Measurements from ENCODE around the gene L2HGDH.

The L2HGDH gene

DNA sequence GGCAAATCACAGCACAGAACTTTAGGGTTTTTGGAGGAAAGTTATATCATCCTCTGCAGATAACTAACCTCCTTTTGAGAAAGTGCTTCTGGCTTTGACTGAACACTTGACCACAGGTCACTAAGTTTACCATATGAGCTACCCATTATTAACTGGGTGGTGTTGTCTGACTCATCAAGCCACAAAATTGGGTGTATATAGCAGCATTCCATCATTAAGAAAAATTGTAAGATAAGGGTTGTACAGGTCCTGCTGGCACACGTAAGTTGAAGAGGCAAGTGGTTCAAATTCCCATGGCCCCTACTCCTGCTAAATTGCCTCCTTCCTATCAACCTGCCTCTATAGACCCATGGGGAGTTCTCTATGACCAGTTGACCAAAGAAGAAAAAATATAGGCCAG lies 39.5 kb downstream of the L2HGDH start:
- WGBS, 2 donors (ENCODE audit: extremely low coverage in 2 of 2, insufficient read length in 2 of 2, insufficient replicate concordance in 1 of 2) = no CpG with 5 or more reads among the region's 1 CpG
- no peak for DNase-seq (ENCODE audit: low spot score)
- no peak overlapping the region for H2BK15ac ChIP-seq (ENCODE audit: low read length)
- no peaks in the 10 kb centered on the region for H3K79me1 ChIP-seq (ENCODE audit: low read depth, low read length)
- no peak overlapping the region for H3K14ac ChIP-seq (ENCODE audit: low read length)
- H4K91ac ChIP-seq (ENCODE audit: low read depth, low read length, poor library complexity) = no peak overlapping the region
- peaks cover 0 to 31% of the 10 kb centered on the region in 2 donors for H3K36me3 ChIP-seq (replicated peaks in 1 of 2; ENCODE audit: control insufficient read depth in 2 of 2, insufficient read depth in 2 of 2, low read length in 2 of 2)
- no peak overlapping the region for H3K23ac ChIP-seq (ENCODE audit: low read depth, low read length, poor library complexity)
- no peaks in the 10 kb centered on the region for H3K4me1 ChIP-seq (ENCODE audit: control insufficient read depth in 2 of 2, insufficient read depth in 1 of 2, low read depth in 1 of 2, low read length in 2 of 2)
- no peak overlapping the region for H3K4me3 ChIP-seq (ENCODE audit: low read length in 2 of 2)
- H2BK12ac ChIP-seq (ENCODE audit: low read length) = no peak overlapping the region
- no peak overlapping the region for H2AK5ac ChIP-seq (ENCODE audit: low read depth, low read length)
- no peak overlapping the region for H4K8ac ChIP-seq (ENCODE audit: low read depth, low read length)
- no peak overlapping the region for H3K4me2 ChIP-seq (ENCODE audit: insufficient read depth, low read length, poor library complexity, severe bottlenecking)
- H3K9ac ChIP-seq (ENCODE audit: low read depth, low read length, poor library complexity) = no peak overlapping the region
- H3K18ac ChIP-seq (ENCODE audit: low read length) = no peak overlapping the region
- H3K27ac ChIP-seq (replicated peaks; ENCODE audit: low read length) = no peak overlapping the region
- no peaks in the 10 kb centered on the region for H3K9me3 ChIP-seq (replicated peaks in 1 of 2; ENCODE audit: control insufficient read depth in 2 of 2, insufficient read depth in 1 of 2, low read depth in 1 of 2, low read length in 2 of 2)
- no peak overlapping the region for H3K4ac ChIP-seq (ENCODE audit: low read length)
- H2BK120ac ChIP-seq (ENCODE audit: low read depth, low read length) = no peak overlapping the region
- H2AFZ ChIP-seq (ENCODE audit: low read length) = no peak overlapping the region
- H2BK5ac ChIP-seq (ENCODE audit: low read length) = no peak overlapping the region
- no peaks in the 10 kb centered on the region for H3K27me3 ChIP-seq (ENCODE audit: control insufficient read depth in 3 of 3, insufficient read depth in 3 of 3, low read depth in 1 of 3, low read length in 3 of 3)

DNA sequence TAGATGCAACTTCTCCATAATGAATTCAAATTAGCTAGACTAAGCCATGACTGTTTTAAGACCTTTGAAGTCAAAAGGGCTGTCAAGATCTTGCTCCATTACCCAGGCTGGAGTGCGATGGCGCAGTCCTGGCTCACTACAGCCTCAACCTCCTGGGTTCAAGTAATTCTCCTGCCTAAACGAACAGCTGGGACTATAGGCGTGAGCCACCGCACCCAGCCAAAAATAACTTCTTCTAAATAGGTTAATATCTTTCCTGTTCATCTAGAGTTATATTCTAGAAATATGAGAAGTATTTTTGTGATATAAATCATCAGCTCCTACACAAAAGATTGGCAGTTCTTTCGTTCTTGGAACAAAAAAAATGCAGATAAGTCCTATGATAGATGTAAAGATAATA lies 41.1 kb downstream of the L2HGDH start:
- WGBS, 2 donors (ENCODE audit: extremely low coverage in 2 of 2, insufficient read length in 2 of 2, insufficient replicate concordance in 1 of 2) = no CpG with 5 or more reads among the region's 6 CpGs
- Histone ChIP-seq H3K36me3 (replicated peaks in 1 of 2; ENCODE audit: control insufficient read depth in 2 of 2, insufficient read depth in 2 of 2, low read length in 2 of 2) (peaks cover 0 to 35% of the 10 kb centered on the region in 2 donors), H3K4me2 (ENCODE audit: insufficient read depth, low read length, poor library complexity, severe bottlenecking) (no peak overlapping the region), H3K14ac (ENCODE audit: low read length) (no peak overlapping the region), H3K4me3 (ENCODE audit: low read length in 2 of 2) (no peak overlapping the region), H4K91ac (ENCODE audit: low read depth, low read length, poor library complexity) (no peak overlapping the region), H3K9me3 (replicated peaks in 1 of 2; ENCODE audit: control insufficient read depth in 2 of 2, insufficient read depth in 1 of 2, low read depth in 1 of 2, low read length in 2 of 2) (no peaks in the 10 kb centered on the region), H2BK15ac (ENCODE audit: low read length) (no peak overlapping the region), H2BK12ac (ENCODE audit: low read length) (no peak overlapping the region), H2AK5ac (ENCODE audit: low read depth, low read length) (no peak overlapping the region), H3K9ac (ENCODE audit: low read depth, low read length, poor library complexity) (no peak overlapping the region), H3K23ac (ENCODE audit: low read depth, low read length, poor library complexity) (no peak overlapping the region), H3K27ac (replicated peaks; ENCODE audit: low read length) (no peak overlapping the region), H2BK5ac (ENCODE audit: low read length) (no peak overlapping the region), H3K18ac (ENCODE audit: low read length) (no peak overlapping the region), H3K79me1 (ENCODE audit: low read depth, low read length) (no peaks in the 10 kb centered on the region), H2BK120ac (ENCODE audit: low read depth, low read length) (no peak overlapping the region), H2AFZ (ENCODE audit: low read length) (no peak overlapping the region), H3K27me3 (ENCODE audit: control insufficient read depth in 3 of 3, insufficient read depth in 3 of 3, low read depth in 1 of 3, low read length in 3 of 3) (no peaks in the 10 kb centered on the region), H3K4ac (ENCODE audit: low read length) (no peak overlapping the region), H4K8ac (ENCODE audit: low read depth, low read length) (no peak overlapping the region), H3K4me1 (ENCODE audit: control insufficient read depth in 2 of 2, insufficient read depth in 1 of 2, low read depth in 1 of 2, low read length in 2 of 2) (no peaks in the 10 kb centered on the region)
- no peak for DNase-seq (ENCODE audit: low spot score)

GRCh38 chr14:50265029-50265428 lies 47.0 kb downstream of the L2HGDH start:
- Histone ChIP-seq H3K4me2 (ENCODE audit: insufficient read depth, low read length, poor library complexity, severe bottlenecking) (no peak overlapping the region), H3K27ac (replicated peaks; ENCODE audit: low read length) (no peak overlapping the region), H2AFZ (ENCODE audit: low read length) (no peak overlapping the region), H3K9me3 (replicated peaks in 1 of 2; ENCODE audit: control insufficient read depth in 2 of 2, insufficient read depth in 1 of 2, low read depth in 1 of 2, low read length in 2 of 2) (no peaks in the 10 kb centered on the region), H2AK5ac (ENCODE audit: low read depth, low read length) (no peak overlapping the region), H4K91ac (ENCODE audit: low read depth, low read length, poor library complexity) (no peak overlapping the region), H2BK12ac (ENCODE audit: low read length) (no peak overlapping the region), H3K18ac (ENCODE audit: low read length) (no peak overlapping the region), H3K4me3 (ENCODE audit: low read length in 2 of 2) (no peak overlapping the region), H3K4ac (ENCODE audit: low read length) (no peak overlapping the region), H3K23ac (ENCODE audit: low read depth, low read length, poor library complexity) (no peak overlapping the region), H4K8ac (ENCODE audit: low read depth, low read length) (no peak overlapping the region), H3K79me1 (ENCODE audit: low read depth, low read length) (no peaks in the 10 kb centered on the region), H3K9ac (ENCODE audit: low read depth, low read length, poor library complexity) (no peak overlapping the region), H2BK5ac (ENCODE audit: low read length) (no peak overlapping the region), H2BK15ac (ENCODE audit: low read length) (no peak overlapping the region), H3K27me3 (ENCODE audit: control insufficient read depth in 3 of 3, insufficient read depth in 3 of 3, low read depth in 1 of 3, low read length in 3 of 3) (no peaks in the 10 kb centered on the region), H3K36me3 (replicated peaks in 1 of 2; ENCODE audit: control insufficient read depth in 2 of 2, insufficient read depth in 2 of 2, low read length in 2 of 2) (peaks cover 5 to 45% of the 10 kb centered on the region in 2 donors), H2BK120ac (ENCODE audit: low read depth, low read length) (no peak overlapping the region), H3K14ac (ENCODE audit: low read length) (no peak overlapping the region), H3K4me1 (ENCODE audit: control insufficient read depth in 2 of 2, insufficient read depth in 1 of 2, low read depth in 1 of 2, low read length in 2 of 2) (no peaks in the 10 kb centered on the region)
- no peak for DNase-seq (ENCODE audit: low spot score)

GRCh38 chr14:50263321-50263720 lies 48.7 kb downstream of the L2HGDH start:
- Histone ChIP-seq H4K8ac (ENCODE audit: low read depth, low read length) (no peak overlapping the region), H3K4me3 (ENCODE audit: low read length in 2 of 2) (no peak overlapping the region), H3K4me1 (ENCODE audit: control insufficient read depth in 2 of 2, insufficient read depth in 1 of 2, low read depth in 1 of 2, low read length in 2 of 2) (no peaks in the 10 kb centered on the region), H2BK120ac (ENCODE audit: low read depth, low read length) (no peak overlapping the region), H3K18ac (ENCODE audit: low read length) (no peak overlapping the region), H3K27ac (replicated peaks; ENCODE audit: low read length) (no peak overlapping the region), H4K91ac (ENCODE audit: low read depth, low read length, poor library complexity) (no peak overlapping the region), H2AFZ (ENCODE audit: low read length) (no peak overlapping the region), H2BK15ac (ENCODE audit: low read length) (no peak overlapping the region), H3K36me3 (replicated peaks in 1 of 2; ENCODE audit: control insufficient read depth in 2 of 2, insufficient read depth in 2 of 2, low read length in 2 of 2) (peaks cover 5 to 41% of the 10 kb centered on the region in 2 donors), H2BK12ac (ENCODE audit: low read length) (no peak overlapping the region), H3K4ac (ENCODE audit: low read length) (no peak overlapping the region), H3K79me1 (ENCODE audit: low read depth, low read length) (no peaks in the 10 kb centered on the region), H3K14ac (ENCODE audit: low read length) (no peak overlapping the region), H2BK5ac (ENCODE audit: low read length) (no peak overlapping the region), H3K23ac (ENCODE audit: low read depth, low read length, poor library complexity) (no peak overlapping the region), H2AK5ac (ENCODE audit: low read depth, low read length) (no peak overlapping the region), H3K27me3 (ENCODE audit: control insufficient read depth in 3 of 3, insufficient read depth in 3 of 3, low read depth in 1 of 3, low read length in 3 of 3) (no peaks in the 10 kb centered on the region), H3K9ac (ENCODE audit: low read depth, low read length, poor library complexity) (no peak overlapping the region), H3K9me3 (replicated peaks in 1 of 2; ENCODE audit: control insufficient read depth in 2 of 2, insufficient read depth in 1 of 2, low read depth in 1 of 2, low read length in 2 of 2) (no peaks in the 10 kb centered on the region), H3K4me2 (ENCODE audit: insufficient read depth, low read length, poor library complexity, severe bottlenecking) (no peak overlapping the region)
- no CpG with 5 or more reads among the region's 4 CpGs for WGBS, 2 donors (ENCODE audit: extremely low coverage in 2 of 2, insufficient read length in 2 of 2, insufficient replicate concordance in 1 of 2)
- DNase-seq (ENCODE audit: low spot score) = no peak
